H1 (cell line): ENCODE data around the gene FAM181A. TPM values are rescaled to one million over a fixed set of nuclear protein-coding genes. Genes with fewer than 3 reads are reported as not detected.

ENCODE experiments used
- KDM1A ChIP-seq: fragments of 200-600, 300-600 bp; sonication (generic); IDR thresholded peaks from 2 replicates; pipeline ENCODE4 v1.7.1; 2016; ENCODE audit warnings: mild to moderate bottlenecking, low read length, borderline replicate concordance
- PHF8 ChIP-seq: fragments of 200-600 bp; sonication (generic); conservative IDR thresholded peaks from 2 replicates; pipeline ENCODE4 v1.7.1; 2012; ENCODE audit warnings: low read depth, mild to moderate bottlenecking, inconsistent platforms, low read length, moderate library complexity
- polyA plus RNA-seq, 7 experiments: library from polyadenylated mRNA; depleted of rRNA in 3 of 7; stranded (reverse) in 5 of 7; unstranded in 2 of 7; fragments of >200 nt in 5 of 7; fragments of 200-250 nt in 2 of 7; gene quantifications; 1 replicate in 5 of 7; 2 replicates in 1 of 7; 4 replicates in 1 of 7; pipeline versions ENCODE4 v1.2.1 to v1.2.3, GENCODE V29; 2011 to 2013; ENCODE audit warnings: missing spikeins in 2 of 7, mixed read lengths in 2 of 7
- total RNA-seq: library from RNA; stranded (reverse); fragmentation: NEBNext Ultra II Directional; extraction: Animal tissue kit (Norgen Biotek cat#: 25700); gene quantifications from 2 replicates; pipeline ENCODE4 v1.2.1, GENCODE V29; 2021

FAM181A gene
- total and polyA plus RNA-seq, 2 of the 8 experiments (the other 6 are each of a cell fraction or from before 2014, with no cell fraction given): not detected

GRCh38 chr14:93923626-93924025 lies 3.5 kb upstream of the FAM181A start (continued):
- TF ChIP-seq PHF8: no peak
- no peak for TF ChIP-seq KDM1A
